Keratinocyte (primary cell): ENCODE data around the gene CHST15.

Experiments used
- CTCF ChIP-seq, 3 experiments: IDR thresholded peaks in 1 of 3; conservative IDR thresholded peaks in 1 of 3; optimal IDR thresholded peaks in 1 of 3; 2 replicates in 2 of 3; 3 replicates in 1 of 3; pipeline versions ENCODE3 to v1.5.1; 2011; ENCODE audit warnings: low read length in 3 of 3, mild to moderate bottlenecking in 3 of 3, moderate library complexity in 2 of 3, control low read depth in 1 of 3, inconsistent platforms in 1 of 3; ENCODE audit not compliant: insufficient read depth in 2 of 3; ENCODE audit errors: extremely low read depth in 1 of 3
- EZH2 ChIP-seq: IDR thresholded peaks from one replicate; pipeline ENCODE4 v1.6.1; 2012; ENCODE audit warnings: inconsistent platforms, mild to moderate bottlenecking, low read length, moderate library complexity

- TF ChIP-seq CTCF (optimal IDR thresholded peaks at IDR 0.05 in 1 of 3, IDR thresholded peaks at IDR 0.05 in 1 of 3, conservative IDR thresholded peaks at IDR 0.05 in 1 of 3; ENCODE audit: extremely low read depth in 1 of 3, insufficient read depth in 2 of 3, low read length in 3 of 3): no peak
- TF ChIP-seq EZH2: no peak
Measured at GRCh38 chr10:124005991-124006392, 87.4 kb downstream of the CHST15 start.
